Measurements from ENCODE around the gene FANK1. TPM values are rescaled to one million over a fixed set of nuclear protein-coding genes. Genes with fewer than 3 reads are reported as not detected.

Gene FANK1
- total RNA-seq, 1 donor from 2014 or later, result 0.30 TPM

DNA sequence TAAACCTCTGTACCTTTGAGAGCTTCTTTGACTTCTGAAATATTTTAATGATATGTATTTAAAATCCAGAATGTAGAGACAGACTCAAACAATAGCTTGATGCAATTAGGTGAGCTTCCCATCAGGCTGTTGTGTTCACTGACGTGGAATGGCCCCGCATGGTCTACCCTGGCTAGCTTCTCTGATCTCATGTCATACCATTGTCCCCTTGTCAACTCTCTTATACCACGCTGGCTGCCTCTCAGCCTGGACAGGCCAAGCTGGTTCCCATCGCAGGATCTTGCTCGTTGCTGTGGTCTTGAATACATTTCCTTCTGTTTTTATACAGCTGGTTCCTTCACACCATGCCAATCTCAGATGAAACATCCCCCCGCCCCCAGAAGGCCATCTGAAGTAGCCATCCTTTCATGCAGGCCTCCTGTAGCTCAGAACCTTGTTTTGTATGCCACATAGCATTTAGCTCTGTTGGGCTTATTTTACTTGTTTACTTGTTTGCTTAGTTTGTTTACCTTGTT is 84.2 kb downstream of the FANK1 start:
- Histone ChIP-seq H3K27ac (replicated peaks) (no peak overlapping the region), H3K36me3 (no peaks in the 10 kb centered on the region), H3K9me3 (replicated peaks) (no peaks in the 10 kb centered on the region), H3K4me3 (no peak overlapping the region), H3K27me3 (ENCODE audit: low read depth) (peaks cover 17% of the 10 kb centered on the region), H3K4me1 (no peaks in the 10 kb centered on the region)
- no peak for DNase-seq
- TF ChIP-seq, protein P1, sequence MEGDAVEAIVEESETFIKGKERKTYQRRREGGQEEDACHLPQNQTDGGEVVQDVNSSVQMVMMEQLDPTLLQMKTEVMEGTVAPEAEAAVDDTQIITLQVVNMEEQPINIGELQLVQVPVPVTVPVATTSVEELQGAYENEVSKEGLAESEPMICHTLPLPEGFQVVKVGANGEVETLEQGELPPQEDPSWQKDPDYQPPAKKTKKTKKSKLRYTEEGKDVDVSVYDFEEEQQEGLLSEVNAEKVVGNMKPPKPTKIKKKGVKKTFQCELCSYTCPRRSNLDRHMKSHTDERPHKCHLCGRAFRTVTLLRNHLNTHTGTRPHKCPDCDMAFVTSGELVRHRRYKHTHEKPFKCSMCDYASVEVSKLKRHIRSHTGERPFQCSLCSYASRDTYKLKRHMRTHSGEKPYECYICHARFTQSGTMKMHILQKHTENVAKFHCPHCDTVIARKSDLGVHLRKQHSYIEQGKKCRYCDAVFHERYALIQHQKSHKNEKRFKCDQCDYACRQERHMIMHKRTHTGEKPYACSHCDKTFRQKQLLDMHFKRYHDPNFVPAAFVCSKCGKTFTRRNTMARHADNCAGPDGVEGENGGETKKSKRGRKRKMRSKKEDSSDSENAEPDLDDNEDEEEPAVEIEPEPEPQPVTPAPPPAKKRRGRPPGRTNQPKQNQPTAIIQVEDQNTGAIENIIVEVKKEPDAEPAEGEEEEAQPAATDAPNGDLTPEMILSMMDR (IDR thresholded peaks at IDR 0.05; ENCODE audit: borderline replicate concordance), result no peak
- intact Hi-C loops (cut with micrococcal nuclease), result loop anchor here (5.0 kb wide), 1 partner anchor 527 kb away; no protein-coding TSS in a partner anchor

DNA sequence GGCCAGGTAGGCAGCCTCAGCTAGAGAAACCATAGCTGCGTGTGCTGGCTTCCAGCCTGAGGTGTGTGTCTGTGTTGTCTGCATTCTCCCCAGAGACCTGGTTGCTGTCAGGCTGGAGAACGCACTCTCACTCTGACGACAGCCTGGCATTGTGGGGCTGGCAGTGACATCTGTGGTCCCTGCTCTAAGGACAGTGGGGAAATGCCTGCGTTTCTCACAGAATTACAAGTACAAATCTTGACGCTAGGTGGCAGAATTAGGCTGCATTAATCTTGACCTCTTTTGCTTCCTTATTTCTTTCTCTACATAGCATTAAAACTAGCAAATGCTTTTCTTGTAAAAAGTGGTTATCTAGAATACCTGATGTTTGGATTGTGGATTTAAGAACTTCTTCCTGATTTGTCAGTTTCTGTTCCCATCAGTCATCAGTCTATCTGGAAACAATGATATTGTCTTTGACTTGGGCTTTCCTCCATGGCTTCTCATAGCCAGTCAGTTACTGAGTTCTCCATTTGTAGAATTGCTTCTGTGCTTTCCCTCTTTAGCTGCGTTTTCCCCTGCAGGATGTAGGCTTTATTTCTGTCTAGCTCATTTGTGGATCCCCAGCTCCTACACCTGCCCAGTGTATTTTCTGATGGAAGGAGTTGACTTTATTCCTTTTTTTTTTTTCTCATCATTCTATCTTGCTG is 86.0 kb downstream of the FANK1 start:
- peaks cover 17% of the 10 kb centered on the region for H3K27me3 ChIP-seq (ENCODE audit: low read depth)
- no peaks in the 10 kb centered on the region for H3K9me3 ChIP-seq (replicated peaks)
- no peak overlapping the region for H3K4me3 ChIP-seq
- H3K36me3 ChIP-seq, result no peaks in the 10 kb centered on the region
- no peaks in the 10 kb centered on the region for H3K4me1 ChIP-seq
- DNase-seq, result no peak
- intact Hi-C loops (cut with micrococcal nuclease), result loop anchor here (5.0 kb wide), 1 partner anchor 525 kb away; no protein-coding TSS in a partner anchor
- H3K27ac ChIP-seq (replicated peaks), result no peak overlapping the region
- TF ChIP-seq, protein P1 (IDR thresholded peaks at IDR 0.05; ENCODE audit: borderline replicate concordance), result peak; percentile 78

DNA sequence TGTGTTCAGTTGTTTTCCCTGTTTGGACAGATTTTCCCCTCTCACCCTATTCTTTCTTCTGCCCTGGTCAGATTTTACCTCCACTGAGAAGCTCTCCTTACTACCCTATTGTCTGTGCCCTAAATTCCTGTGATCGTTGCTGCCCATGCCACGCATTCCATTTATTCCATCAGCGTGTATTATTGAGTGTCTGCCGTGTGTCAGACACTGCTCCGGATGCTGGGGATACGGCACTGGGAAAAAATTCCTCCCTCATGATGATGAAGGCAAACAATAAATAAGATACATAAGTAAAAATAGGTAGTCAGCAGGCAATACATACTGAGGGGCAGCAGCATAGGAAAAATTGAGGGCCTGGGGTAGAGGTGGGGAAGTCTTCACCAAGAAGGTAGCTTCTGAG is 86.8 kb downstream of the FANK1 start:
- TF ChIP-seq, protein P1 (IDR thresholded peaks at IDR 0.05; ENCODE audit: borderline replicate concordance), result no peak
- Histone ChIP-seq H3K4me1 (no peaks in the 10 kb centered on the region), H3K27me3 (ENCODE audit: low read depth) (peaks cover 17% of the 10 kb centered on the region), H3K36me3 (no peaks in the 10 kb centered on the region), H3K9me3 (replicated peaks) (no peaks in the 10 kb centered on the region), H3K4me3 (no peak overlapping the region), H3K27ac (replicated peaks) (no peak overlapping the region)
- DNase-seq, result no peak
- intact Hi-C loops (cut with micrococcal nuclease), result loop anchor here (5.0 kb wide), 1 partner anchor 524 kb away; no protein-coding TSS in a partner anchor

DNA sequence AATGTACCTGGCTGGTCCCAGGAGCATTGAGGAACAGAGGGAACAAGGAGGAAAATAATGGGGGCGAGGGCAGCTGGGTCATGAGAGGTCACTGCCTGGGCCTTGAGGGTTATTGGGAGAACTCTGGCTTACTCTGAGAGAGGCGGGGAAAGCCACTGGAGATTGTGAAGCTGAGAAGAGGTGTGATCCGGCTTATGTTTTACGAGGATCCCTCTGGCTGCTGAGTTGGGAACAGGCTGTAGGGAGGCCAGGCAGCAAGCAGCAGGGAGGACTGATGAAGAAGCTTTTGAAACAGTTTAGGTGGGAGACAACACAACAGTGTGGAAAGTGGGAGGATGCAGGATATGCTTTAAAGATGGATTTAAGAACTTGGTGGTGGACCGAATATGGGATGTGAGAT is 87.3 kb downstream of the FANK1 start:
- TF ChIP-seq, protein P1 (IDR thresholded peaks at IDR 0.05; ENCODE audit: borderline replicate concordance), result no peak
- no peak overlapping the region for H3K4me3 ChIP-seq
- no peak overlapping the region for H3K27ac ChIP-seq (replicated peaks)
- DNase-seq, result no peak
- no peaks in the 10 kb centered on the region for H3K9me3 ChIP-seq (replicated peaks)
- H3K36me3 ChIP-seq, result no peaks in the 10 kb centered on the region
- H3K27me3 ChIP-seq (ENCODE audit: low read depth), result peaks cover 13% of the 10 kb centered on the region
- no peaks in the 10 kb centered on the region for H3K4me1 ChIP-seq
- intact Hi-C loops (cut with micrococcal nuclease), result loop anchor here (5.0 kb wide), 1 partner anchor 524 kb away; no protein-coding TSS in a partner anchor

DNA sequence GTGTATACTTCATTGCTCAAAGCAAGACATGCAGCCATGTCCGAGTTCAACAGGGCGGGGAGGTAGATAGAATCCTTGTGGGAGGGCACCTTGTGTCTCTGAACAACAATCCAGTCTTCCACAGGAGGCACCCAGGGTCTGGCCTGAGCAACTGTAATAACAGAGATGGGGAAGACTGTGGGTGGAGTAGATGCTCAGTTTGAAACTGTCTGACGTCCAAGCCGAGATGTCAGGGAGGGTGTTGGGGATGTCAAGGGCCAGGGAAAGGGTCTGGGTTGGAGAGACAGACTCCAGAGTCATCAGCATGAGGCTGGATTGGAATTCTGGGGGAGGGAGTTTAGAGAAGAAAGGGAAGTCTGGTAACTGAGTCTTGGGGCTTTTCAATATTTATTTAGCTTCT is 88.0 kb downstream of the FANK1 start:
- Histone ChIP-seq H3K4me1 (no peaks in the 10 kb centered on the region), H3K9me3 (replicated peaks) (no peaks in the 10 kb centered on the region), H3K36me3 (no peaks in the 10 kb centered on the region), H3K27ac (replicated peaks) (no peak overlapping the region), H3K27me3 (ENCODE audit: low read depth) (peaks cover 6% of the 10 kb centered on the region), H3K4me3 (no peak overlapping the region)
- no peak for DNase-seq
- intact Hi-C loops (cut with micrococcal nuclease), result loop anchor here (5.0 kb wide), 1 partner anchor 523 kb away; no protein-coding TSS in a partner anchor
- TF ChIP-seq, protein P1 (IDR thresholded peaks at IDR 0.05; ENCODE audit: borderline replicate concordance), result no peak

Data from left ventricle myocardium inferior (tissue), 1 donor.